ENCODE data around the gene C22orf23.

Gene C22orf23

GRCh38 chr22:37909766-37910165 is 43.6 kb downstream of the C22orf23 start:
- peaks cover 14 to 49% of the 10 kb centered on the region in 2 experiments; a peak in 2 of 3 replicates for H3K36me3 ChIP-seq (ENCODE audit: control insufficient read depth in 2 of 2, insufficient read depth in 1 of 2, low read length in 2 of 2)
- H3K4me3 ChIP-seq (ENCODE audit: low read depth, low read length): no peak overlapping the region
- H3K27ac ChIP-seq (ENCODE audit: extremely low read depth, low read depth, low read length): no peak overlapping the region
- H3K9me3 ChIP-seq (ENCODE audit: control insufficient read depth, insufficient read depth, low read depth, low read length): no peaks in the 10 kb centered on the region
- POLR2A ChIA-PET: interaction anchor here (1.2 kb wide), 1 partner anchor 11 kb away, joined by 3 read pairs; no protein-coding TSS in a partner anchor
- CTCF ChIA-PET: interaction anchor here (0.9 to 1.2 kb wide), 2 partner anchors 24 to 46 kb away, joined by 3 to 7 read pairs; no protein-coding TSS in a partner anchor
- H3K4me1 ChIP-seq (ENCODE audit: control insufficient read depth, insufficient read depth, low read length): peaks cover 10% of the 10 kb centered on the region; the same call in 1 of the 2 replicates
- TF ChIP-seq ZFP69B (tag by site-specific recombination; IDR thresholded peaks at IDR 0.05) (0 out of 2 replicates have a peak, but pooled peaks have one; percentile 35), HOXA7 (CRISPR knock-in tag; IDR thresholded peaks at IDR 0.05; ENCODE audit: borderline replicate concordance) (no peak)

- H3K4me1 ChIP-seq (ENCODE audit: control insufficient read depth, insufficient read depth, low read length): peaks cover 10% of the 10 kb centered on the region; the same call in 1 of the 2 replicates
- peaks cover 4 to 32% of the 10 kb centered on the region in 2 experiments; a peak in 2 of 3 replicates for H3K36me3 ChIP-seq (ENCODE audit: control insufficient read depth in 2 of 2, insufficient read depth in 1 of 2, low read length in 2 of 2)
- H3K4me3 ChIP-seq (ENCODE audit: low read depth, low read length): peak overlapping the region; percentile 72
- H3K27ac ChIP-seq (ENCODE audit: extremely low read depth, low read depth, low read length): peak overlapping the region; percentile 98
- TF ChIP-seq ZBTB10 (tag by site-specific recombination; IDR thresholded peaks at IDR 0.05): peak; percentile 69; the same call in 1 of the 2 replicates
- TF ChIP-seq ZNF366 (tag by site-specific recombination; conservative IDR thresholded peaks at IDR 0.05): 0 out of 2 replicates have a peak, but pooled peaks have one; percentile 18
- TF ChIP-seq ZSCAN30 (tag by site-specific recombination; IDR thresholded peaks at IDR 0.05): no peak
- peak; percentile 45 for TF ChIP-seq ZBTB20 (tag by site-specific recombination; IDR thresholded peaks at IDR 0.05)
- TF ChIP-seq ZFHX2 (tag by site-specific recombination; conservative IDR thresholded peaks at IDR 0.05): peak; percentile 78
- peak; percentile 44; the same call in 1 of the 2 replicates for TF ChIP-seq SCRT2 (tag by site-specific recombination; IDR thresholded peaks at IDR 0.05)
- TF ChIP-seq ZBTB8A (tag by site-specific recombination; IDR thresholded peaks at IDR 0.05): peak; percentile 34; the same call in 1 of the 2 replicates
- peak; percentile 81 for TF ChIP-seq ZNF692 (tag by site-specific recombination; IDR thresholded peaks at IDR 0.05)
- no peak for TF ChIP-seq ZNF654 (tag by site-specific recombination; IDR thresholded peaks at IDR 0.05; ENCODE audit: low read depth)
- TF ChIP-seq ZNF501 (tag by site-specific recombination; IDR thresholded peaks at IDR 0.05): no peak
- no peak for TF ChIP-seq ELK4 (IDR thresholded peaks at IDR 0.05; ENCODE audit: borderline replicate concordance, low read depth, low read length)
- TF ChIP-seq PATZ1 (tag by site-specific recombination; IDR thresholded peaks at IDR 0.05): peak; percentile 8; the same call in 1 of the 2 replicates
- no peak for TF ChIP-seq CTCF (tag by site-specific recombination; IDR thresholded peaks at IDR 0.05)
- TF ChIP-seq ZNF354C (tag by site-specific recombination; IDR thresholded peaks at IDR 0.05; ENCODE audit: borderline replicate concordance, low read depth): no peak
- TF ChIP-seq EGR2 (tag by site-specific recombination; IDR thresholded peaks at IDR 0.05; ENCODE audit: low read depth): peak; percentile 75
- no peak for TF ChIP-seq SCRT1 (tag by site-specific recombination; IDR thresholded peaks at IDR 0.05; ENCODE audit: borderline replicate concordance)
- peak; percentile 58; the same call in 1 of the 2 replicates for TF ChIP-seq GLIS2 (tag by site-specific recombination; IDR thresholded peaks at IDR 0.05)
- TF ChIP-seq ZFP69B (tag by site-specific recombination; IDR thresholded peaks at IDR 0.05): peak; percentile 79
- no peak for TF ChIP-seq GLI2 (tag by site-specific recombination; IDR thresholded peaks at IDR 0.05; ENCODE audit: borderline replicate concordance, low read depth)
- no peak for TF ChIP-seq ZNF138 (tag by site-specific recombination; IDR thresholded peaks at IDR 0.05; ENCODE audit: borderline replicate concordance)
- POLR2A ChIA-PET: interaction anchor here (0.5 to 2.5 kb wide), 5 partner anchors 8 to 39 kb away, joined by 3 to 25 read pairs (median 5); no protein-coding TSS in a partner anchor
- CTCF ChIA-PET: interaction anchor here (0.7 to 2.5 kb wide), 5 partner anchors 10 to 218 kb away, joined by 3 to 12 read pairs (median 5); no protein-coding TSS in a partner anchor
- no peaks in the 10 kb centered on the region for H3K9me3 ChIP-seq (ENCODE audit: control insufficient read depth, insufficient read depth, low read depth, low read length)
These were observed 46.1 kb downstream of the C22orf23 start for GRCh38 chr22:37907036-37907954.
